ENCODE results near the gene IL23R.

The IL23R gene

GRCh38 chr1:67211589-67212563 is 45.6 kb downstream of the IL23R start:
- Histone ChIP-seq H4K20me1 (no peaks in the 10 kb centered on the region), H3K36me3 (no peaks in the 10 kb centered on the region), H3K27me3 (no peaks in the 10 kb centered on the region), H3K4me2 (peak overlapping the region; percentile 19; the same call in 1 of the 2 replicates), H3K27ac (no peak overlapping the region), H3K9ac (no peak overlapping the region), H3K9me3 (no peaks in the 10 kb centered on the region), H3K4me1 (peaks cover 18% of the 10 kb centered on the region), H3K4me3 (no peak overlapping the region)
- TF ChIP-seq Cebpa-rat (IDR thresholded peaks at IDR 0.05) = no peak

GRCh38 chr1:67213164-67213563 is 46.9 kb downstream of the IL23R start:
- Histone ChIP-seq H3K27ac (no peak overlapping the region), H3K4me1 (peaks cover 18% of the 10 kb centered on the region), H4K20me1 (no peaks in the 10 kb centered on the region), H3K9ac (no peak overlapping the region), H3K36me3 (no peaks in the 10 kb centered on the region), H3K27me3 (no peaks in the 10 kb centered on the region), H3K9me3 (no peaks in the 10 kb centered on the region), H3K4me2 (no peak overlapping the region), H3K4me3 (no peak overlapping the region)
- no peak for TF ChIP-seq Cebpa-rat (IDR thresholded peaks at IDR 0.05)

GRCh38 chr1:67213948-67214347 is 47.7 kb downstream of the IL23R start:
- H3K9me3 ChIP-seq = no peaks in the 10 kb centered on the region
- H4K20me1 ChIP-seq = no peaks in the 10 kb centered on the region
- H3K4me1 ChIP-seq = peaks cover 18% of the 10 kb centered on the region
- no peak overlapping the region for H3K4me2 ChIP-seq
- H3K36me3 ChIP-seq = no peaks in the 10 kb centered on the region
- H3K4me3 ChIP-seq = no peak overlapping the region
- no peak for TF ChIP-seq Cebpa-rat (IDR thresholded peaks at IDR 0.05)
- no peak overlapping the region for H3K27ac ChIP-seq
- H3K9ac ChIP-seq = no peak overlapping the region
- H3K27me3 ChIP-seq = no peaks in the 10 kb centered on the region

GRCh38 chr1:67214420-67215174 is 48.3 kb downstream of the IL23R start:
- no peaks in the 10 kb centered on the region for H4K20me1 ChIP-seq
- H3K4me2 ChIP-seq = peak overlapping the region; percentile 46
- no peak overlapping the region; the same call in 1 of the 2 replicates for H3K27ac ChIP-seq
- TF ChIP-seq Cebpa-rat (IDR thresholded peaks at IDR 0.05) = no peak
- no peaks in the 10 kb centered on the region for H3K9me3 ChIP-seq
- H3K27me3 ChIP-seq = no peaks in the 10 kb centered on the region
- no peaks in the 10 kb centered on the region for H3K36me3 ChIP-seq
- peaks cover 18% of the 10 kb centered on the region for H3K4me1 ChIP-seq
- no peak overlapping the region for H3K4me3 ChIP-seq
- H3K9ac ChIP-seq = no peak overlapping the region

GRCh38 chr1:67216401-67216800 is 50.1 kb downstream of the IL23R start:
- no peaks in the 10 kb centered on the region for H4K20me1 ChIP-seq
- H3K27ac ChIP-seq = no peak overlapping the region
- TF ChIP-seq Cebpa-rat (IDR thresholded peaks at IDR 0.05) = no peak
- H3K9ac ChIP-seq = no peak overlapping the region
- H3K4me1 ChIP-seq = peaks cover 18% of the 10 kb centered on the region
- no peak overlapping the region for H3K4me2 ChIP-seq
- no peaks in the 10 kb centered on the region for H3K9me3 ChIP-seq
- no peaks in the 10 kb centered on the region for H3K36me3 ChIP-seq
- no peaks in the 10 kb centered on the region for H3K27me3 ChIP-seq
- H3K4me3 ChIP-seq = no peak overlapping the region

- Histone ChIP-seq H3K27me3 (no peaks in the 10 kb centered on the region), H4K20me1 (no peaks in the 10 kb centered on the region), H3K9ac (no peak overlapping the region), H3K9me3 (no peaks in the 10 kb centered on the region), H3K4me3 (no peak overlapping the region), H3K4me1 (peaks cover 13% of the 10 kb centered on the region), H3K36me3 (no peaks in the 10 kb centered on the region), H3K27ac (no peak overlapping the region), H3K4me2 (no peak overlapping the region)
- no peak for TF ChIP-seq Cebpa-rat (IDR thresholded peaks at IDR 0.05)
These were observed 51.2 kb downstream of the IL23R start for GRCh38 chr1:67217417-67217816.

- Histone ChIP-seq H3K36me3 (no peaks in the 10 kb centered on the region), H4K20me1 (no peaks in the 10 kb centered on the region), H3K27me3 (no peaks in the 10 kb centered on the region), H3K4me2 (no peak overlapping the region), H3K9ac (no peak overlapping the region), H3K4me3 (no peak overlapping the region), H3K4me1 (peaks cover 10% of the 10 kb centered on the region), H3K27ac (no peak overlapping the region), H3K9me3 (no peaks in the 10 kb centered on the region)
- no peak for TF ChIP-seq Cebpa-rat (IDR thresholded peaks at IDR 0.05)
These were observed 51.7 kb downstream of the IL23R start for GRCh38 chr1:67217938-67218337.

GRCh38 chr1:67224856-67225255 is 58.6 kb downstream of the IL23R start:
- peaks cover 7% of the 10 kb centered on the region; the same call in 1 of the 2 replicates for H3K9me3 ChIP-seq
- no peaks in the 10 kb centered on the region for H3K27me3 ChIP-seq
- TF ChIP-seq Cebpa-rat (IDR thresholded peaks at IDR 0.05) = no peak
- H3K4me3 ChIP-seq = no peak overlapping the region
- H4K20me1 ChIP-seq = no peaks in the 10 kb centered on the region
- H3K27ac ChIP-seq = no peak overlapping the region
- H3K4me1 ChIP-seq = no peaks in the 10 kb centered on the region
- H3K4me2 ChIP-seq = no peak overlapping the region
- no peak overlapping the region for H3K9ac ChIP-seq
- no peaks in the 10 kb centered on the region for H3K36me3 ChIP-seq

GRCh38 chr1:67226688-67227087 is 60.4 kb downstream of the IL23R start:
- no peak for TF ChIP-seq Cebpa-rat (IDR thresholded peaks at IDR 0.05)
- no peaks in the 10 kb centered on the region for H3K4me1 ChIP-seq
- no peaks in the 10 kb centered on the region for H3K27me3 ChIP-seq
- no peaks in the 10 kb centered on the region for H3K36me3 ChIP-seq
- peaks cover 7% of the 10 kb centered on the region; the same call in 1 of the 2 replicates for H3K9me3 ChIP-seq
- no peak overlapping the region for H3K27ac ChIP-seq
- no peak overlapping the region for H3K9ac ChIP-seq
- no peak overlapping the region for H3K4me3 ChIP-seq
- no peaks in the 10 kb centered on the region for H4K20me1 ChIP-seq
- no peak overlapping the region for H3K4me2 ChIP-seq

GRCh38 chr1:67227196-67227595 is 60.9 kb downstream of the IL23R start:
- H3K9me3 ChIP-seq = peaks cover 7% of the 10 kb centered on the region; the same call in 1 of the 2 replicates
- no peaks in the 10 kb centered on the region for H3K36me3 ChIP-seq
- no peak for TF ChIP-seq Cebpa-rat (IDR thresholded peaks at IDR 0.05)
- H3K27me3 ChIP-seq = no peaks in the 10 kb centered on the region
- no peaks in the 10 kb centered on the region for H3K4me1 ChIP-seq
- no peaks in the 10 kb centered on the region for H4K20me1 ChIP-seq
- H3K4me2 ChIP-seq = no peak overlapping the region
- no peak overlapping the region for H3K9ac ChIP-seq
- no peak overlapping the region for H3K4me3 ChIP-seq
- no peak overlapping the region for H3K27ac ChIP-seq

Data from BLaER1 (cell line).